PFSK-1 (cell line): ENCODE results near the gene GHRL.

ENCODE experiments used
- FOXP2 ChIP-seq: optimal IDR thresholded peaks from 2 replicates; pipeline ENCODE3; 2011; ENCODE audit warnings: borderline replicate concordance, control low read depth, inconsistent platforms; ENCODE audit not compliant: insufficient read depth; ENCODE audit errors: extremely low read length, extremely low read depth
- POLR2AphosphoS5 ChIP-seq: IDR thresholded peaks from 2 replicates; pipeline ENCODE4 v1.6.1; 2012; ENCODE audit warnings: low read depth, mild to moderate bottlenecking, control low read depth, low read length, moderate library complexity
- REST ChIP-seq, 2 experiments: IDR thresholded peaks; 2 replicates each; pipeline versions ENCODE4 v1.6.1 to v1.8.0; 2011 to 2012; ENCODE audit warnings: low read depth in 2 of 2, low read length in 2 of 2, control low read depth in 1 of 2, inconsistent platforms in 1 of 2, mild to moderate bottlenecking in 1 of 2, moderate library complexity in 1 of 2; ENCODE audit not compliant: insufficient read depth in 1 of 2
- SIN3A ChIP-seq: IDR thresholded peaks from 2 replicates; pipeline ENCODE4 v1.6.1; 2012; ENCODE audit warnings: mild to moderate bottlenecking, low read length, moderate library complexity, borderline replicate concordance; ENCODE audit not compliant: insufficient read depth
- TAF1 ChIP-seq: IDR thresholded peaks from 2 replicates; pipeline ENCODE4 v1.6.1; 2012; ENCODE audit warnings: low read length, control low read depth, borderline replicate concordance; ENCODE audit not compliant: insufficient read depth

The GHRL gene

DNA sequence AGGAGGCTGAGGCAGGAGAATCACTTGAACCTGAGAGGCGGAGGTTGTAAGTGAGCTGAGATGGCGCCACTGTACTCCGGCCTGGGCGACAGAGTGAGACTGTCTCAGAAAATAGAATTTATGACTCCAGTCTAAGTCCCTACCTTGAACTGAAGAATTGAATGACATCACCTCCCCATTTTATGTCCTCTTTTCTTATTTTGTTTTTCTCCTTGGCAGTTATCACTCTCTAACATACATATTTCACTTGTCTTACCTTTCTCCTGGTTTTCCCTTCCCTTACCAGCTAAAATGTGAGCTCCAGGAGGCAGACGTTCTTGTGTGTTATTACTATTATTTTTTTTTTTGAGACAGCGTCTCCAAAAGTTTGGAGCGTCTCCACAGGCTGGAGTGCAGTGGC lies 36.9 kb downstream of the GHRL start:
- no peak for TF ChIP-seq SIN3A
- TF ChIP-seq TAF1 = no peak
- TF ChIP-seq FOXP2 = no peak

- TF ChIP-seq TAF1 (no peak), FOXP2 (no peak), REST (IDR thresholded peaks at IDR 0.05; ENCODE audit: insufficient read depth in 1 of 2, low read depth in 2 of 2, low read length in 2 of 2) (no peak), SIN3A (no peak)
These were observed 39.0 kb downstream of the GHRL start for GRCh38 chr3:10253731-10254130.

DNA sequence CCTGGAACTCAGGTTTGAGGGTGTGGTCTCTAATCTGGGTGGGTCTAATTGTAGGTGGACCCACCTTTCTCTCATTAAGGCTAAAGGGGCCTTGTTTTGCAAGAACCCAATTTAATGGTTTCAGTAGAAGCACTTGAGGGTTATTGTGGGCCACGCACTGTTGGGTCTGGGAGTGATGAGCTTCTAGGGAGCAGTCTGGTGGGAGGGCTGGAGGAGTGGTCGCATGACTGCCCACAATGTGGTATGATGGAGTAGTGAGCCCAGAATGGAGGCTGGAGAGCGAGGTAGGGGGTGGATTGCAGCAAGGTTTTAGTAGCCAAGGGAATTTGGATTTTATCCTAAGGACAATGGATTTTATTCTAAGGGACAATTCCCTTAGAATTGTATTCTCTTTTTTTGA lies 41.7 kb downstream of the GHRL start:
- TF ChIP-seq REST (IDR thresholded peaks at IDR 0.05; ENCODE audit: insufficient read depth in 1 of 2, low read depth in 2 of 2, low read length in 2 of 2) = no peak
- no peak for TF ChIP-seq POLR2AphosphoS5
- TF ChIP-seq FOXP2 = no peak
- TF ChIP-seq TAF1 = no peak
- TF ChIP-seq SIN3A = no peak

DNA sequence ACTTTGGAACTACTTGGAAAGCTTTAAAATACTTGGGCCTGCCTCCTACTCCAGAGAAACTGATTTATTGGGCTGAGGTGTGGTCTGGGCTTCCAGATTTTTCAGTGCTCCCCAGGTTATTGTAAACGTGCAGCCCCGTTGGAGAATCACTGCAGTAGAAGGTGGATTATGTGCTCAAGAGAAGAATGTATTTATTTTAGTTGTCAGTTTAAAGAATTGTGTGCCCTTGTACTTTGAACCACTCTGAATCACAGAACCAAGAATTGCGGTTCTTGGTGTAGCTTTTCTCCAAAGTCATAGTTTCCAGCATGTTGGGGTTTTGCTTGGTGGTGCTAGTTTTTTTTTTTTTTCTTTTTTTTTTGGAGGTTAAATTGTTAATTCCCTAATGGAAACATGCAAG lies 42.9 kb downstream of the GHRL start:
- no peak for TF ChIP-seq FOXP2
- no peak for TF ChIP-seq REST (IDR thresholded peaks at IDR 0.05; ENCODE audit: insufficient read depth in 1 of 2, low read depth in 2 of 2, low read length in 2 of 2)

DNA sequence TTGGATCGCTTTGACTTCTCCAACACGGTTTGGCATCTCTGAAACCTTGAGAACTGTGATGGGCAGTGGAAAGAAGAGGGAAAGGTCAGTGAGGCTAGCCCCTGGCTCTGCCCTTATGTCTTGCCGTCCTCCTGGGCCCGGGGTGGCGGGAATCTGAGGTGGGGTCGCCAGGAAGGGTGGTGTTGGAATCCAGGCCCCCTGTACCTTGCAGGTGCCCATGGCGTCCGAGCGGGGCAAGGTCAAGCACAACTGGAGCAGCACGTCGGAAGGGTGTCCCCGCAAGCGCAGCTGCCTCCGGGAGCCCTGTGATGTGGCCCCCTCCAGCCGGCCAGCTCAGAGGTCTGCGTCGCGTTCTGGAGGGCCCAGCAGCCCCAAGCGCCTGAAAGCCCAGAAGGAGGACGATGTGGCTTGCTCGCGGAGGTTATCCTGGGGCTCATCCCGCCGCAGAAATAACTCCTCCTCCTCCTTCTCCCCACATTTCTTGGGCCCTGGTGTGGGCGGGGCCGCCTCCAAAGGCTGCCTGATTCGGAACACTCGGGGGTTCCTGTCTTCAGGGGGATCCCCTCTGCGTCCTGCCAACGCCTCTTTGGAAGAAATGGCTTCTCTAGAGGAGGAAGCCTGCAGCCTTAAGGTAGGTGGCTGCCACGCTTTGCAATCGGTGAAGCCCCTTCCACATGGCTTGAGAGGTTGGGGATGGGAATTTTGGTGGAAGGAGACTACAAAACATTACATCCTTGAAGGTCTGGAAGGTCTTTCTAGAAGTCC lies 43.6 kb downstream of the GHRL start:
- TF ChIP-seq FOXP2 (no peak), TAF1 (no peak), POLR2AphosphoS5 (no peak), REST (IDR thresholded peaks at IDR 0.05; ENCODE audit: insufficient read depth in 1 of 2, low read depth in 2 of 2, low read length in 2 of 2) (no peak), SIN3A (no peak)
